ENCODE results near the gene LDLRAD2. TPM values are rescaled to one million over a fixed set of nuclear protein-coding genes. Genes with fewer than 3 reads are reported as not detected.
"Not testable (repeated sequence)": the region's sequence is repeated elsewhere in the genome, so short reads cannot be mapped to it uniquely, and the experiment has no call there.

LDLRAD2 gene
- total RNA-seq, 1 donor from 2014 or later, result 1.1 TPM

- H3K9me3 Mint-ChIP-seq, result no peaks in the 10 kb centered on the region
- no peaks in the 10 kb centered on the region for H3K4me1 Mint-ChIP-seq
- DNase-seq (ENCODE audit: low spot score in 2 of 2, unreplicated experiment in 2 of 2), result no peak
- TF ChIP-seq CTCF (IDR thresholded peaks at IDR 0.05; ENCODE audit: unreplicated experiment), result no peak
- no peak overlapping the region for H3K27ac Mint-ChIP-seq
- H3K4me3 Mint-ChIP-seq, result no peak overlapping the region
- H3K36me3 Mint-ChIP-seq, result peaks cover 37% of the 10 kb centered on the region
- no peaks in the 10 kb centered on the region for H3K27me3 Mint-ChIP-seq (ENCODE audit: low read depth)
These were observed 12.9 kb downstream of the LDLRAD2 start for GRCh38 chr1:21824926-21825325.

- Mint-ChIP-seq H3K4me3 (no peak overlapping the region), H3K27ac (no peak overlapping the region), H3K36me3 (peaks cover 35% of the 10 kb centered on the region), H3K9me3 (no peaks in the 10 kb centered on the region), H3K4me1 (no peaks in the 10 kb centered on the region), H3K27me3 (ENCODE audit: low read depth) (no peaks in the 10 kb centered on the region)
- TF ChIP-seq CTCF (IDR thresholded peaks at IDR 0.05; ENCODE audit: unreplicated experiment), result no peak
- no peak for DNase-seq (ENCODE audit: low spot score in 2 of 2, unreplicated experiment in 2 of 2)
These were observed 13.3 kb downstream of the LDLRAD2 start for GRCh38 chr1:21825393-21825792.

GRCh38 chr1:21826694-21827093 is 14.6 kb downstream of the LDLRAD2 start:
- not testable (repeated sequence) for DNase-seq (ENCODE audit: low spot score in 2 of 2, unreplicated experiment in 2 of 2); H3K9me3 Mint-ChIP-seq; H3K27ac Mint-ChIP-seq; H3K27me3 Mint-ChIP-seq (ENCODE audit: low read depth); H3K4me3 Mint-ChIP-seq; H3K4me1 Mint-ChIP-seq
- H3K36me3 Mint-ChIP-seq, result peaks cover 31% of the 10 kb centered on the region

GRCh38 chr1:21827141-21827679 is 15.1 kb downstream of the LDLRAD2 start:
- Mint-ChIP-seq H3K36me3 (peaks cover 34% of the 10 kb centered on the region), H3K4me3 (no peak overlapping the region), H3K9me3 (no peaks in the 10 kb centered on the region), H3K27me3 (ENCODE audit: low read depth) (no peaks in the 10 kb centered on the region), H3K4me1 (no peaks in the 10 kb centered on the region), H3K27ac (no peak overlapping the region)
- DNase-seq (ENCODE audit: low spot score in 2 of 2, unreplicated experiment in 2 of 2), result no peak
- TF ChIP-seq CTCF (IDR thresholded peaks at IDR 0.05; ENCODE audit: unreplicated experiment), result no peak

GRCh38 chr1:21828075-21828474 is 16.0 kb downstream of the LDLRAD2 start:
- H3K27me3 Mint-ChIP-seq (ENCODE audit: low read depth), result no peaks in the 10 kb centered on the region
- H3K9me3 Mint-ChIP-seq, result no peaks in the 10 kb centered on the region
- peaks cover 40% of the 10 kb centered on the region for H3K36me3 Mint-ChIP-seq
- no peak for TF ChIP-seq CTCF (IDR thresholded peaks at IDR 0.05; ENCODE audit: unreplicated experiment)
- H3K4me1 Mint-ChIP-seq, result no peaks in the 10 kb centered on the region
- no peak overlapping the region for H3K4me3 Mint-ChIP-seq
- H3K27ac Mint-ChIP-seq, result no peak overlapping the region
- DNase-seq (ENCODE audit: low spot score in 2 of 2, unreplicated experiment in 2 of 2), result no peak

GRCh38 chr1:21828506-21829210 is 16.6 kb downstream of the LDLRAD2 start:
- peaks cover 43% of the 10 kb centered on the region for H3K36me3 Mint-ChIP-seq
- no peaks in the 10 kb centered on the region for H3K9me3 Mint-ChIP-seq
- no peaks in the 10 kb centered on the region for H3K4me1 Mint-ChIP-seq
- H3K27me3 Mint-ChIP-seq (ENCODE audit: low read depth), result no peaks in the 10 kb centered on the region
- no peak overlapping the region for H3K27ac Mint-ChIP-seq
- H3K4me3 Mint-ChIP-seq, result no peak overlapping the region
- DNase-seq (ENCODE audit: low spot score in 2 of 2, unreplicated experiment in 2 of 2), result no peak
- no peak for TF ChIP-seq CTCF (IDR thresholded peaks at IDR 0.05; ENCODE audit: unreplicated experiment)
